NCI-H2081 (cell line): ENCODE results near the gene SBF2.

Source experiments
- DNase-seq, 2 experiments: peaks; one replicate each; lab custom pipeline; 2025; lab: John Stamatoyannopoulos, UW

Gene SBF2

GRCh38 chr11:10293423-10294289 lies at the start of gene SBF2:
TSS of gene SBF2 (minus strand) at chr11:10294219. CDS start at chr11:10294069, 150 bp downstream.
- DNase-seq, result peak; percentile 70 to 78

- DNase-seq, result no peak
These were observed 44.3 kb upstream of the SBF2 start for GRCh38 chr11:10338287-10338686.

- no peak for DNase-seq
These were observed 39.5 kb upstream of the SBF2 start for GRCh38 chr11:10333490-10333889.

GRCh38 chr11:10331548-10332289 lies 37.7 kb upstream of the SBF2 start:
- DNase-seq, result no peak

- no peak for DNase-seq
These were observed 35.9 kb upstream of the SBF2 start for GRCh38 chr11:10329935-10330334.

GRCh38 chr11:10329356-10329755 lies 35.3 kb upstream of the SBF2 start:
- no peak for DNase-seq

- DNase-seq, result no peak
These were observed 34.5 kb upstream of the SBF2 start for GRCh38 chr11:10328314-10329098.

- no peak for DNase-seq
These were observed 33.2 kb upstream of the SBF2 start for GRCh38 chr11:10327254-10327653.

GRCh38 chr11:10326012-10326964 lies 32.3 kb upstream of the SBF2 start:
- DNase-seq, result no peak

GRCh38 chr11:10325277-10326011 lies 31.4 kb upstream of the SBF2 start:
- no peak for DNase-seq

GRCh38 chr11:10324474-10324873 lies 30.5 kb upstream of the SBF2 start:
- no peak for DNase-seq

GRCh38 chr11:10323793-10324170 lies 29.8 kb upstream of the SBF2 start:
- no peak for DNase-seq

- peak; percentile 22 to 61 for DNase-seq
These were observed 29.1 kb upstream of the SBF2 start for GRCh38 chr11:10322830-10323792.

- DNase-seq, result no peak
These were observed 28.4 kb upstream of the SBF2 start for GRCh38 chr11:10322401-10322800.

GRCh38 chr11:10320736-10321465 lies 26.9 kb upstream of the SBF2 start:
- no peak for DNase-seq

GRCh38 chr11:10319702-10320558 lies 25.9 kb upstream of the SBF2 start:
- no peak for DNase-seq

- DNase-seq, result peak; percentile 65 to 79
These were observed 24.4 kb upstream of the SBF2 start for GRCh38 chr11:10318527-10318802.
